IMR-90 (cell line): ENCODE data around the gene TBC1D1. TPM values are rescaled to one million over a fixed set of nuclear protein-coding genes. Genes with fewer than 3 reads are reported as not detected.

Source experiments
- ATAC-seq: fragments of 200-7000 bp; cut with Tn5 transposase; 2 replicates; pipeline ENCODE4 v1.9.1; 2020; ENCODE audit warnings: low read depth, mild to moderate bottlenecking, moderate library complexity
- BruUV-seq: library from RNA; stranded (reverse); fragments of 400-500 nt; replicated peaks from 2 replicates; lab custom pipeline; 2021; lab: Mats Ljungman, UMichigan
- CTCF ChIA-PET: fragments of 300-600 bp; formaldehyde crosslinking; extraction: SDS; loops from one replicate; lab custom pipeline; 2021; ENCODE audit warnings: antibody characterized with exemption; lab: Yijun Ruan, JAX
- POLR2A ChIA-PET: fragments of 300-600 bp; sonication (Branson Sonifier 250); formaldehyde crosslinking; loops from one replicate; lab custom pipeline; 2022; ENCODE audit warnings: antibody characterized with exemption; ENCODE audit not compliant: unreplicated experiment; lab: Charles Lee
- DNase-seq: peaks from one replicate; pipeline ENCODE4 v3.0.0; 2013
- H2AFZ ChIP-seq: replicated peaks from 2 replicates; pipeline ENCODE3; 2013; ENCODE audit warnings: low read length, mild to moderate bottlenecking; ENCODE audit not compliant: poor library complexity
- H2AK5ac ChIP-seq: 2 replicates; pipeline ENCODE4 v1.6.1; 2013; ENCODE audit warnings: low read depth, low read length, inconsistent platforms
- H2AK9ac ChIP-seq: replicated peaks from 2 replicates; pipeline ENCODE3; 2013; ENCODE audit warnings: mild to moderate bottlenecking, low read depth, low read length, moderate library complexity; ENCODE audit not compliant: poor library complexity
- H2BK120ac ChIP-seq: 2 replicates; pipeline ENCODE4 v1.6.1; 2013; ENCODE audit warnings: low read depth, low read length, inconsistent platforms
- H2BK15ac ChIP-seq: 3 replicates; pipeline ENCODE4 v1.6.1; 2013; ENCODE audit warnings: low read depth, low read length, inconsistent platforms
- H2BK20ac ChIP-seq: 2 replicates; pipeline ENCODE4 v1.6.1; 2013; ENCODE audit warnings: low read depth, mild to moderate bottlenecking, inconsistent platforms, low read length, moderate library complexity
- H2BK5ac ChIP-seq: 2 replicates; pipeline ENCODE4 v1.6.1; 2013; ENCODE audit warnings: mild to moderate bottlenecking, low read depth, low read length, inconsistent platforms; ENCODE audit not compliant: poor library complexity, severe bottlenecking
- H3K14ac ChIP-seq: replicated peaks from 2 replicates; pipeline ENCODE4 v1.6.1; 2013; ENCODE audit warnings: low read depth, low read length, inconsistent platforms
- H3K18ac ChIP-seq: 2 replicates; pipeline ENCODE4 v1.6.1; 2013; ENCODE audit warnings: low read depth, low read length, control low read depth
- H3K23ac ChIP-seq: 2 replicates; pipeline ENCODE4 v1.6.1; 2013; ENCODE audit warnings: low read depth, low read length, inconsistent platforms
- H3K27ac ChIP-seq: 2 replicates; pipeline ENCODE4 v1.5.1; 2013; ENCODE audit warnings: mild to moderate bottlenecking, control low read depth, low read length; ENCODE audit not compliant: insufficient read depth
- H3K27me3 ChIP-seq: 2 replicates; pipeline ENCODE4 v1.6.1; 2013; ENCODE audit warnings: low read length; ENCODE audit not compliant: control insufficient read depth, insufficient read depth
- H3K36me3 ChIP-seq: 2 replicates; pipeline ENCODE4 v1.6.1; 2013; ENCODE audit warnings: low read length, mixed read lengths; ENCODE audit not compliant: control insufficient read depth, insufficient read depth
- H3K4ac ChIP-seq: 2 replicates; pipeline ENCODE4 v1.6.1; 2013; ENCODE audit warnings: low read depth, low read length, inconsistent platforms
- H3K4me1 ChIP-seq: 2 replicates; pipeline ENCODE4 v1.6.1; 2013; ENCODE audit warnings: low read length, mixed read lengths; ENCODE audit not compliant: control insufficient read depth, insufficient read depth
- H3K4me2 ChIP-seq: 2 replicates; pipeline ENCODE4 v1.6.1; 2013; ENCODE audit warnings: low read depth, mild to moderate bottlenecking, control low read depth, low read length, moderate library complexity
- H3K4me3 ChIP-seq: 2 replicates; pipeline ENCODE4 v1.5.1; 2013; ENCODE audit warnings: low read depth, mild to moderate bottlenecking, control low read depth, low read length, moderate library complexity; ENCODE audit not compliant: insufficient read depth
- H3K56ac ChIP-seq: 2 replicates; pipeline ENCODE4 v1.6.1; 2013; ENCODE audit warnings: low read length, inconsistent platforms; ENCODE audit not compliant: insufficient read depth; ENCODE audit errors: extremely low read depth
- H3K79me1 ChIP-seq, 2 experiments: 2 replicates each; pipeline ENCODE4 v1.6.1; 2013; ENCODE audit warnings: low read length in 2 of 2, inconsistent platforms in 1 of 2, low read depth in 1 of 2
- H3K9ac ChIP-seq: 2 replicates; pipeline ENCODE4 v1.6.1; 2013; ENCODE audit warnings: low read depth, low read length, control low read depth
- H3K9me1 ChIP-seq: 2 replicates; pipeline ENCODE4 v1.6.1; 2013; ENCODE audit warnings: low read length, inconsistent platforms; ENCODE audit not compliant: insufficient read depth
- H3K9me3 ChIP-seq: 2 replicates; pipeline ENCODE4 v1.6.1; 2013; ENCODE audit warnings: low read length; ENCODE audit not compliant: control insufficient read depth, insufficient read depth
- H4K20me1 ChIP-seq: 2 replicates; pipeline ENCODE4 v1.6.1; 2013; ENCODE audit warnings: low read length, inconsistent platforms; ENCODE audit not compliant: insufficient read depth
- H4K5ac ChIP-seq: 2 replicates; pipeline ENCODE4 v1.6.1; 2013; ENCODE audit warnings: mild to moderate bottlenecking, low read depth, low read length, control low read depth
- H4K8ac ChIP-seq, 2 experiments: 2 replicates each; pipeline ENCODE4 v1.6.1; 2013; ENCODE audit warnings: low read depth in 2 of 2, low read length in 2 of 2, control low read depth in 1 of 2, inconsistent platforms in 1 of 2
- H4K91ac ChIP-seq: 2 replicates; pipeline ENCODE4 v1.6.1; 2013; ENCODE audit warnings: low read depth, low read length, inconsistent platforms; ENCODE audit not compliant: insufficient read depth
- BHLHE40 ChIP-seq: fragments of 150-350 bp; IDR thresholded peaks from 2 replicates; pipeline ENCODE4 v1.6.1; 2016; ENCODE audit warnings: mild to moderate bottlenecking, low read depth, low read length
- CEBPB ChIP-seq: IDR thresholded peaks from 2 replicates; pipeline ENCODE4 v1.6.1; 2012; ENCODE audit warnings: low read depth, low read length, improper control_type of control experiment
- CHD1 ChIP-seq: IDR thresholded peaks from 2 replicates; pipeline ENCODE4 v1.6.1; 2012; ENCODE audit warnings: low read depth, low read length, improper control_type of control experiment
- FOS ChIP-seq: fragments of 150-350 bp; IDR thresholded peaks from 2 replicates; pipeline ENCODE4 v1.6.1; 2016; ENCODE audit warnings: low read depth, low read length
- MAFK ChIP-seq: IDR thresholded peaks from 2 replicates; pipeline ENCODE4 v1.6.1; 2012; ENCODE audit warnings: low read depth, low read length, improper control_type of control experiment
- MAZ ChIP-seq: IDR thresholded peaks from 2 replicates; pipeline ENCODE4 v1.6.1; 2012; ENCODE audit warnings: low read depth, mild to moderate bottlenecking, low read length, improper control_type of control experiment, moderate library complexity, borderline replicate concordance
- NFE2L2 ChIP-seq: fragments of 150-350 bp; IDR thresholded peaks from 2 replicates; pipeline ENCODE4 v1.6.1; 2016; ENCODE audit warnings: low read depth, mild to moderate bottlenecking, low read length
- POLR2A ChIP-seq: IDR thresholded peaks from 2 replicates; pipeline ENCODE4 v1.6.1; 2012; ENCODE audit warnings: mild to moderate bottlenecking, low read depth, low read length
- RAD21 ChIP-seq: IDR thresholded peaks from 2 replicates; pipeline ENCODE4 v1.6.1; 2012; ENCODE audit warnings: low read length, improper control_type of control experiment
- RFX5 ChIP-seq: IDR thresholded peaks from 2 replicates; pipeline ENCODE4 v1.8.0; 2012; ENCODE audit warnings: low read depth, mild to moderate bottlenecking, low read length, moderate library complexity
- SMC3 ChIP-seq: fragments of 150-350 bp; IDR thresholded peaks from 2 replicates; pipeline ENCODE4 v1.6.1; 2016; ENCODE audit warnings: low read depth, mild to moderate bottlenecking, antibody characterized with exemption, low read length, moderate library complexity
- WGBS, 2 experiments: methylation state at CpG; one replicate each; pipeline versions ENCODE4 v1.1.5 to v1.1.7; 2013; ENCODE audit warnings: missing lambda C conversion rate in 2 of 2; ENCODE audit not compliant: insufficient read length in 1 of 2; ENCODE audit errors: extremely low coverage in 2 of 2; 5-methylcytosine and 5-hydroxymethylcytosine counted together
- dilution Hi-C: fragments of 300-500 bp; cut with HindIII; formaldehyde crosslinking; loops from one replicate; pipeline ENCODE4 v1.14.3; 2018; ENCODE audit warnings: low sequenced_read_pairs; ENCODE audit not compliant: unreplicated experiment
- in situ Hi-C: fragments of 300-500 bp; cut with MboI; formaldehyde crosslinking; loops from 3 replicates; pipeline ENCODE4 v1.14.3; 2019; ENCODE audit warnings: low sequenced_read_pairs, inconsistent platforms, mixed read lengths
- intact Hi-C: fragments of 100-400 bp; cut with micrococcal nuclease; formaldehyde crosslinking; loops from 2 replicates; pipeline ENCODE4 v1.10.0; 2022
- polyA plus RNA-seq, 3 experiments: library from polyadenylated mRNA; depleted of rRNA; stranded (reverse); fragments of >200 nt; gene quantifications; 2 replicates each; pipeline ENCODE4 v1.2.3, GENCODE V29; 2012; ENCODE audit warnings: low replicate concordance in 1 of 3
- total RNA-seq: library from RNA; depleted of rRNA; stranded (reverse); fragments of >200 nt; gene quantifications from 2 replicates; pipeline ENCODE4 v1.2.3, GENCODE V29; 2012
- TF ChIP-seq, protein P1 (sequence below): fragments of 150-350 bp; IDR thresholded peaks from 2 replicates; pipeline ENCODE4 v1.6.1; 2017; ENCODE audit warnings: mild to moderate bottlenecking, antibody characterized with exemption, low read length, low read depth
- TF ChIP-seq, protein P2 (sequence below): fragments of 150-350 bp; IDR thresholded peaks from 2 replicates; pipeline ENCODE4 v1.6.1; 2016; ENCODE audit warnings: low read depth, mild to moderate bottlenecking, low read length, moderate library complexity, borderline replicate concordance

Gene TBC1D1
- total and polyA plus RNA-seq, 2 of the 4 experiments (the other 2 are of a cell fraction) = 42.4 to 104 TPM

- Histone ChIP-seq H3K18ac (no peak overlapping the region), H2AFZ (no peak overlapping the region), H3K4me3 (no peak overlapping the region), H3K79me1 (peaks cover 15 to 61% of the 10 kb centered on the region in 2 experiments), H3K4ac (no peak overlapping the region; the same call in 1 of the 2 replicates), H4K20me1 (peaks cover 12% of the 10 kb centered on the region; the same call in 1 of the 2 replicates), H3K23ac (no peak overlapping the region), H3K56ac (no peak overlapping the region), H3K9ac (no peak overlapping the region), H2BK5ac (no peak overlapping the region), H3K36me3 (no peaks in the 10 kb centered on the region), H2AK9ac (no peak overlapping the region), H3K4me2 (no peak overlapping the region), H2BK15ac (no peak overlapping the region), H3K27me3 (no peaks in the 10 kb centered on the region), H2BK20ac (no peak overlapping the region; the same call in 1 of the 2 replicates), H3K27ac (no peak overlapping the region), H3K4me1 (peaks cover 12% of the 10 kb centered on the region), H4K91ac (no peak overlapping the region), H3K9me3 (no peaks in the 10 kb centered on the region), H4K5ac (no peak overlapping the region), H2BK120ac (no peak overlapping the region), H2AK5ac (no peak overlapping the region), H4K8ac (no peak overlapping the region), H3K14ac (no peak overlapping the region; the same call in 1 of the 2 replicates), H3K9me1 (peaks cover 13% of the 10 kb centered on the region; the same call in 1 of the 2 replicates)
- POLR2A ChIA-PET = no interaction called here
- CTCF ChIA-PET = no interaction called here
- no CpG with 5 or more reads among the region's 3 CpGs for WGBS, 2 experiments
- TF ChIP-seq RFX5 (no peak), CEBPB (no peak), BHLHE40 (no peak), NFE2L2 (no peak), CHD1 (no peak), RAD21 (no peak), SMC3 (no peak), MAFK (no peak), MAZ (no peak), FOS (no peak), POLR2A (no peak)
- TF ChIP-seq, protein P1, sequence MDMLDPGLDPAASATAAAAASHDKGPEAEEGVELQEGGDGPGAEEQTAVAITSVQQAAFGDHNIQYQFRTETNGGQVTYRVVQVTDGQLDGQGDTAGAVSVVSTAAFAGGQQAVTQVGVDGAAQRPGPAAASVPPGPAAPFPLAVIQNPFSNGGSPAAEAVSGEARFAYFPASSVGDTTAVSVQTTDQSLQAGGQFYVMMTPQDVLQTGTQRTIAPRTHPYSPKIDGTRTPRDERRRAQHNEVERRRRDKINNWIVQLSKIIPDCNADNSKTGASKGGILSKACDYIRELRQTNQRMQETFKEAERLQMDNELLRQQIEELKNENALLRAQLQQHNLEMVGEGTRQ = no peak
- TF ChIP-seq, protein P2, sequence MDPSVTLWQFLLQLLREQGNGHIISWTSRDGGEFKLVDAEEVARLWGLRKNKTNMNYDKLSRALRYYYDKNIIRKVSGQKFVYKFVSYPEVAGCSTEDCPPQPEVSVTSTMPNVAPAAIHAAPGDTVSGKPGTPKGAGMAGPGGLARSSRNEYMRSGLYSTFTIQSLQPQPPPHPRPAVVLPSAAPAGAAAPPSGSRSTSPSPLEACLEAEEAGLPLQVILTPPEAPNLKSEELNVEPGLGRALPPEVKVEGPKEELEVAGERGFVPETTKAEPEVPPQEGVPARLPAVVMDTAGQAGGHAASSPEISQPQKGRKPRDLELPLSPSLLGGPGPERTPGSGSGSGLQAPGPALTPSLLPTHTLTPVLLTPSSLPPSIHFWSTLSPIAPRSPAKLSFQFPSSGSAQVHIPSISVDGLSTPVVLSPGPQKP = no peak
- intact Hi-C loops = no loop called here
- DNase-seq (no peak), ATAC-seq (no peak)
- dilution Hi-C loops = no loop called here
- BruUV-seq = no TSS peak
- in situ Hi-C loops = no loop called here
These were observed 111.0 kb downstream of the TBC1D1 start for GRCh38 chr4:38001927-38002326.
